ENCODE results near the gene RASSF1.

The RASSF1 gene

GRCh38 chr3:50340448-50341329, at the start of gene RASSF1:
Gene RASSF1, minus strand, starts transcription at chr3:50340836. Its CDS starts 31 bp downstream, at chr3:50340805.
- no peak for DNase-seq

- DNase-seq: no peak
These were observed 48.8 kb upstream of the RASSF1 start for GRCh38 chr3:50389414-50389767.

GRCh38 chr3:50388720-50389413, 48.2 kb upstream of the RASSF1 start:
- no peak for DNase-seq

GRCh38 chr3:50388016-50388719, 47.5 kb upstream of the RASSF1 start:
- DNase-seq: peak; percentile 61

- no peak for DNase-seq
These were observed 45.1 kb upstream of the RASSF1 start for GRCh38 chr3:50385754-50386153.

- no peak for DNase-seq
These were observed 43.1 kb upstream of the RASSF1 start for GRCh38 chr3:50383750-50384149.

- DNase-seq: no peak
These were observed 42.1 kb upstream of the RASSF1 start for GRCh38 chr3:50382722-50383121.

GRCh38 chr3:50381383-50381782, 40.7 kb upstream of the RASSF1 start:
- DNase-seq: peak; percentile 77

GRCh38 chr3:50380405-50381085, 39.9 kb upstream of the RASSF1 start:
- DNase-seq: no peak

- DNase-seq: no peak
These were observed 38.1 kb upstream of the RASSF1 start for GRCh38 chr3:50378757-50379156.

- no peak for DNase-seq
These were observed 37.4 kb upstream of the RASSF1 start for GRCh38 chr3:50378024-50378423.

- DNase-seq: peak; percentile 54
These were observed 34.8 kb upstream of the RASSF1 start for GRCh38 chr3:50375258-50375931.

GRCh38 chr3:50374363-50375257, 34.0 kb upstream of the RASSF1 start:
- DNase-seq: no peak

GRCh38 chr3:50373146-50374051, 32.8 kb upstream of the RASSF1 start:
- DNase-seq: peak; percentile 16

- DNase-seq: peak; percentile 78
These were observed 31.7 kb upstream of the RASSF1 start for GRCh38 chr3:50372349-50372748.

- DNase-seq: no peak
These were observed 30.6 kb upstream of the RASSF1 start for GRCh38 chr3:50371133-50371685.

- peak; percentile 63 for DNase-seq
These were observed 30.0 kb upstream of the RASSF1 start for GRCh38 chr3:50370594-50370993.

- DNase-seq: no peak
These were observed 28.5 kb upstream of the RASSF1 start for GRCh38 chr3:50369012-50369670.

- DNase-seq: no peak
These were observed 25.2 kb upstream of the RASSF1 start for GRCh38 chr3:50365842-50366220.
